ENCODE results near the gene HHIPL1. TPM values are rescaled to one million over a fixed set of nuclear protein-coding genes. Genes with fewer than 3 reads are reported as not detected.

The HHIPL1 gene
- total RNA-seq, 2 donors from 2014 or later, result under 0.01 to 0.26 TPM

- Histone ChIP-seq H3K27me3 (no peaks in the 10 kb centered on the region), H3K9me3 (no peaks in the 10 kb centered on the region), H3K27ac (no peak overlapping the region), H3K4me3 (no peak overlapping the region), H3K36me3 (replicated peaks in 1 of 2; ENCODE audit: insufficient read depth in 1 of 2, low read depth in 2 of 2) (no peaks in the 10 kb centered on the region), H3K4me1 (no peaks in the 10 kb centered on the region)
- intact Hi-C loops (cut with DNase I), result no loop called here
- 78 to 80% methylated on average over 10 to 14 of the region's 14 CpGs for WGBS, 2 donors
- no peak for ATAC-seq
- no peak for DNase-seq
- TF ChIP-seq CTCF (IDR thresholded peaks at IDR 0.05) (no peak), POLR2A (IDR thresholded peaks at IDR 0.05) (no peak)
These were observed 73.3 kb downstream of the HHIPL1 start for GRCh38 chr14:99718031-99718810.

- ATAC-seq, result no peak
- H3K27ac ChIP-seq, result no peak overlapping the region
- TF ChIP-seq POLR2A (IDR thresholded peaks at IDR 0.05) (no peak), CTCF (IDR thresholded peaks at IDR 0.05) (no peak)
- no peaks in the 10 kb centered on the region for H3K27me3 ChIP-seq
- no peak overlapping the region for H3K4me3 ChIP-seq
- intact Hi-C loops (cut with DNase I), result no loop called here
- no peaks in the 10 kb centered on the region for H3K4me1 ChIP-seq
- no peak for DNase-seq
- WGBS, 2 donors, result 83 to 92% methylated on average over 5 of the region's 5 CpGs
- no peaks in the 10 kb centered on the region for H3K9me3 ChIP-seq
- no peaks in the 10 kb centered on the region for H3K36me3 ChIP-seq (replicated peaks in 1 of 2; ENCODE audit: insufficient read depth in 1 of 2, low read depth in 2 of 2)
These were observed 73.9 kb downstream of the HHIPL1 start for GRCh38 chr14:99718811-99719192.

- no peak for ATAC-seq
- Histone ChIP-seq H3K27me3 (no peaks in the 10 kb centered on the region), H3K4me3 (no peak overlapping the region), H3K36me3 (replicated peaks in 1 of 2; ENCODE audit: insufficient read depth in 1 of 2, low read depth in 2 of 2) (no peaks in the 10 kb centered on the region), H3K27ac (no peak overlapping the region), H3K9me3 (no peaks in the 10 kb centered on the region), H3K4me1 (no peaks in the 10 kb centered on the region)
- no peak for DNase-seq
- TF ChIP-seq CTCF (IDR thresholded peaks at IDR 0.05) (no peak), POLR2A (IDR thresholded peaks at IDR 0.05) (no peak)
- intact Hi-C loops (cut with DNase I), result no loop called here
- WGBS, 2 donors, result 89 to 93% methylated on average over 18 of the region's 18 CpGs
These were observed 76.2 kb downstream of the HHIPL1 start for GRCh38 chr14:99720941-99721791.

- intact Hi-C loops (cut with DNase I), result no loop called here
- ATAC-seq (no peak), DNase-seq (peak in 1 of 4 donors; percentile 8)
- Histone ChIP-seq H3K27me3 (no peaks in the 10 kb centered on the region), H3K27ac (no peak overlapping the region), H3K36me3 (replicated peaks in 1 of 2; ENCODE audit: insufficient read depth in 1 of 2, low read depth in 2 of 2) (no peaks in the 10 kb centered on the region), H3K9me3 (no peaks in the 10 kb centered on the region), H3K4me3 (no peak overlapping the region), H3K4me1 (no peaks in the 10 kb centered on the region)
- 81 to 89% methylated on average over 7 to 9 of the region's 12 CpGs for WGBS, 2 donors
- TF ChIP-seq CTCF (IDR thresholded peaks at IDR 0.05) (no peak), POLR2A (IDR thresholded peaks at IDR 0.05) (no peak)
These were observed 77.0 kb downstream of the HHIPL1 start for GRCh38 chr14:99721792-99722516.
